ENCODE data around the gene PGD.

- TF ChIP-seq, protein P1, sequence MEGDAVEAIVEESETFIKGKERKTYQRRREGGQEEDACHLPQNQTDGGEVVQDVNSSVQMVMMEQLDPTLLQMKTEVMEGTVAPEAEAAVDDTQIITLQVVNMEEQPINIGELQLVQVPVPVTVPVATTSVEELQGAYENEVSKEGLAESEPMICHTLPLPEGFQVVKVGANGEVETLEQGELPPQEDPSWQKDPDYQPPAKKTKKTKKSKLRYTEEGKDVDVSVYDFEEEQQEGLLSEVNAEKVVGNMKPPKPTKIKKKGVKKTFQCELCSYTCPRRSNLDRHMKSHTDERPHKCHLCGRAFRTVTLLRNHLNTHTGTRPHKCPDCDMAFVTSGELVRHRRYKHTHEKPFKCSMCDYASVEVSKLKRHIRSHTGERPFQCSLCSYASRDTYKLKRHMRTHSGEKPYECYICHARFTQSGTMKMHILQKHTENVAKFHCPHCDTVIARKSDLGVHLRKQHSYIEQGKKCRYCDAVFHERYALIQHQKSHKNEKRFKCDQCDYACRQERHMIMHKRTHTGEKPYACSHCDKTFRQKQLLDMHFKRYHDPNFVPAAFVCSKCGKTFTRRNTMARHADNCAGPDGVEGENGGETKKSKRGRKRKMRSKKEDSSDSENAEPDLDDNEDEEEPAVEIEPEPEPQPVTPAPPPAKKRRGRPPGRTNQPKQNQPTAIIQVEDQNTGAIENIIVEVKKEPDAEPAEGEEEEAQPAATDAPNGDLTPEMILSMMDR (IDR thresholded peaks at IDR 0.05): no peak
- TF ChIP-seq POLR2AphosphoS5 (IDR thresholded peaks at IDR 0.05; ENCODE audit: insufficient read depth in 1 of 2, low read depth in 1 of 2): no peak
These were observed 45.4 kb downstream of the PGD start for GRCh38 chr1:10444248-10444647.

Measured in vagina (tissue), 2 donors.